GM18909 (cell line): ENCODE measurements around the gene PSD2.

ENCODE experiments used
- ATAC-seq: cut with Tn5 transposase; IDR thresholded peaks from one replicate; pipeline ENCODE4 v1.9.1; 2021; ENCODE audit warnings: mild to moderate bottlenecking; ENCODE audit not compliant: unreplicated experiment, poor library complexity

The PSD2 gene

GRCh38 chr5:139808481-139809330 is 13.1 kb downstream of the PSD2 start:
- no peak for ATAC-seq

GRCh38 chr5:139809331-139809810 is 13.8 kb downstream of the PSD2 start:
- no peak for ATAC-seq

GRCh38 chr5:139810341-139811273 is 15.0 kb downstream of the PSD2 start:
- no peak for ATAC-seq

- no peak for ATAC-seq
Measured at GRCh38 chr5:139811274-139811607, 15.6 kb downstream of the PSD2 start.

- no peak for ATAC-seq
Measured at GRCh38 chr5:139812323-139812722, 16.7 kb downstream of the PSD2 start.

GRCh38 chr5:139812836-139813805 is 17.5 kb downstream of the PSD2 start:
- ATAC-seq: no peak

- no peak for ATAC-seq
Measured at GRCh38 chr5:139814191-139814601, 18.6 kb downstream of the PSD2 start.

- no peak for ATAC-seq
Measured at GRCh38 chr5:139814704-139815280, 19.2 kb downstream of the PSD2 start.

GRCh38 chr5:139816566-139816965 is 21.0 kb downstream of the PSD2 start:
- no peak for ATAC-seq

- ATAC-seq: no peak
Measured at GRCh38 chr5:139817362-139817761, 21.8 kb downstream of the PSD2 start.

GRCh38 chr5:139817970-139818369 is 22.4 kb downstream of the PSD2 start:
- no peak for ATAC-seq

GRCh38 chr5:139820130-139820529 is 24.5 kb downstream of the PSD2 start:
- ATAC-seq: no peak

- ATAC-seq: no peak
Measured at GRCh38 chr5:139820606-139821005, 25.0 kb downstream of the PSD2 start.

- ATAC-seq: no peak
Measured at GRCh38 chr5:139821806-139822552, 26.4 kb downstream of the PSD2 start.

GRCh38 chr5:139822553-139823425 is 27.2 kb downstream of the PSD2 start:
- no peak for ATAC-seq

GRCh38 chr5:139823757-139824355 is 28.2 kb downstream of the PSD2 start:
- ATAC-seq: no peak

- no peak for ATAC-seq
Measured at GRCh38 chr5:139825690-139826089, 30.1 kb downstream of the PSD2 start.
